Osteoblast (primary cell): ENCODE data around the gene CLIP4. TPM values are rescaled to one million over a fixed set of nuclear protein-coding genes. Genes with fewer than 3 reads are reported as not detected.
A peak's percentile ranks its signal among the peaks of the same experiment; 100 is the strongest.

Experiments used
- DNase-seq: peaks from one replicate; pipeline ENCODE4 v3.0.0; 2011; ENCODE audit warnings: low spot score, mixed read lengths; ENCODE audit not compliant: insufficient read length; ENCODE audit errors: missing footprints
- H2AFZ ChIP-seq: 2 replicates; pipeline ENCODE4 v1.6.0; 2011; ENCODE audit warnings: mild to moderate bottlenecking, low read length
- H3K27ac ChIP-seq: 2 replicates; pipeline ENCODE4 v1.5.1; 2011; ENCODE audit warnings: mild to moderate bottlenecking, low read depth, low read length, moderate library complexity
- H3K27me3 ChIP-seq: 2 replicates; pipeline ENCODE4 v1.6.0; 2012; ENCODE audit warnings: mild to moderate bottlenecking, control low read depth, inconsistent platforms, low read length, moderate library complexity; ENCODE audit not compliant: insufficient read depth
- H3K36me3 ChIP-seq: 2 replicates; pipeline ENCODE4 v1.5.1; 2011; ENCODE audit warnings: mild to moderate bottlenecking, low read length, control low read depth, moderate library complexity; ENCODE audit not compliant: insufficient read depth
- H3K4me1 ChIP-seq: 2 replicates; pipeline ENCODE4 v1.5.1; 2011; ENCODE audit warnings: mild to moderate bottlenecking, low read length, control low read depth, moderate library complexity; ENCODE audit not compliant: insufficient read depth
- H3K4me2 ChIP-seq: 2 replicates; pipeline ENCODE4 v1.6.0; 2011; ENCODE audit warnings: mild to moderate bottlenecking, low read length; ENCODE audit not compliant: insufficient read depth
- H3K4me3 ChIP-seq: fragments of 200-600 bp; sonication (generic); 3 replicates; pipeline ENCODE4 v1.5.1; 2012; ENCODE audit warnings: mild to moderate bottlenecking, low read length, inconsistent platforms; ENCODE audit not compliant: insufficient read depth
- H3K79me2 ChIP-seq: 2 replicates; pipeline ENCODE4 v1.6.0; 2012; ENCODE audit warnings: mild to moderate bottlenecking, low read length, control low read depth, inconsistent platforms; ENCODE audit not compliant: insufficient read depth
- H3K9me3 ChIP-seq: 2 replicates; pipeline ENCODE4 v1.5.1; 2011; ENCODE audit warnings: low read depth, low read length, control low read depth
- H4K20me1 ChIP-seq: 2 replicates; pipeline ENCODE4 v1.6.0; 2012; ENCODE audit warnings: mild to moderate bottlenecking, low read length, control low read depth; ENCODE audit not compliant: insufficient read depth
- total RNA-seq: library from RNA; depleted of rRNA; stranded (reverse); fragments of >200 nt; gene quantifications from 2 replicates; pipeline ENCODE4 v1.2.3, GENCODE V29; 2012
- TF ChIP-seq, protein P1 (sequence below): IDR thresholded peaks from 2 replicates; pipeline ENCODE4 v1.5.1; 2011; ENCODE audit warnings: mild to moderate bottlenecking, low read depth, low read length, moderate library complexity; ENCODE audit errors: extremely low read depth

Gene CLIP4
- total RNA-seq, 1 donor = 124 TPM

DNA sequence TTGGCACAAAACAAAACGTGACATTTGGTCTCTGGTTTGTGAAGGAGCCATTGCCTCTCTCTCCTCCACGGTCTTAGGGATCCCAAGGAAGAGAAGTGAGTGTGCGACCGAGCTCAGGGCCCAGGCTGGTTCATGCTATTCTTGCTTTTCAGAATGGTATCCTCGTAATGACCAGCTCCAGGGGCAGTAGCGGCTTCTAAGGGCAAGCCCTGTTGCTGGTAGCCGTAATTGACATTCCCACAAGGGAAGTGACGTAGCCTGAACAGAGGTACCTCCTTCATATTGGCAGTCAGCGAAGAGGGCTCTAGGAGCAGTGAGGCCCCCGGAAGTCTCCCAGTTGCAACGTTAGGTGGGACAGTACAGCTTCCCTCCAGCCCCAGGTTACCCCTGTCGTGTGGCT, 77.9 kb downstream of the CLIP4 start:
- Histone ChIP-seq H3K4me3 (no peak overlapping the region), H3K27me3 (no peaks in the 10 kb centered on the region), H3K36me3 (no peaks in the 10 kb centered on the region), H3K79me2 (no peaks in the 10 kb centered on the region), H2AFZ (no peak overlapping the region), H3K9me3 (no peaks in the 10 kb centered on the region), H3K4me1 (peaks cover 19% of the 10 kb centered on the region), H3K27ac (no peak overlapping the region), H3K4me2 (no peak overlapping the region), H4K20me1 (no peaks in the 10 kb centered on the region)
- TF ChIP-seq, protein P1, sequence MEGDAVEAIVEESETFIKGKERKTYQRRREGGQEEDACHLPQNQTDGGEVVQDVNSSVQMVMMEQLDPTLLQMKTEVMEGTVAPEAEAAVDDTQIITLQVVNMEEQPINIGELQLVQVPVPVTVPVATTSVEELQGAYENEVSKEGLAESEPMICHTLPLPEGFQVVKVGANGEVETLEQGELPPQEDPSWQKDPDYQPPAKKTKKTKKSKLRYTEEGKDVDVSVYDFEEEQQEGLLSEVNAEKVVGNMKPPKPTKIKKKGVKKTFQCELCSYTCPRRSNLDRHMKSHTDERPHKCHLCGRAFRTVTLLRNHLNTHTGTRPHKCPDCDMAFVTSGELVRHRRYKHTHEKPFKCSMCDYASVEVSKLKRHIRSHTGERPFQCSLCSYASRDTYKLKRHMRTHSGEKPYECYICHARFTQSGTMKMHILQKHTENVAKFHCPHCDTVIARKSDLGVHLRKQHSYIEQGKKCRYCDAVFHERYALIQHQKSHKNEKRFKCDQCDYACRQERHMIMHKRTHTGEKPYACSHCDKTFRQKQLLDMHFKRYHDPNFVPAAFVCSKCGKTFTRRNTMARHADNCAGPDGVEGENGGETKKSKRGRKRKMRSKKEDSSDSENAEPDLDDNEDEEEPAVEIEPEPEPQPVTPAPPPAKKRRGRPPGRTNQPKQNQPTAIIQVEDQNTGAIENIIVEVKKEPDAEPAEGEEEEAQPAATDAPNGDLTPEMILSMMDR = no peak
- DNase-seq = no peak

GRCh38 chr2:29193681-29194080, 78.5 kb downstream of the CLIP4 start:
- no peak overlapping the region for H2AFZ ChIP-seq
- H3K9me3 ChIP-seq = no peaks in the 10 kb centered on the region
- H3K27me3 ChIP-seq = no peaks in the 10 kb centered on the region
- no peaks in the 10 kb centered on the region for H4K20me1 ChIP-seq
- H3K4me2 ChIP-seq = no peak overlapping the region
- no peak overlapping the region for H3K4me3 ChIP-seq
- DNase-seq = no peak
- TF ChIP-seq, protein P1 = no peak
- H3K79me2 ChIP-seq = no peaks in the 10 kb centered on the region
- H3K36me3 ChIP-seq = no peaks in the 10 kb centered on the region
- no peak overlapping the region for H3K27ac ChIP-seq
- peaks cover 18% of the 10 kb centered on the region for H3K4me1 ChIP-seq

- Histone ChIP-seq H3K79me2 (no peaks in the 10 kb centered on the region), H3K27ac (no peak overlapping the region), H3K27me3 (no peaks in the 10 kb centered on the region), H4K20me1 (no peaks in the 10 kb centered on the region), H3K4me2 (no peak overlapping the region), H3K4me3 (no peak overlapping the region), H3K4me1 (peaks cover 18% of the 10 kb centered on the region), H2AFZ (no peak overlapping the region), H3K36me3 (no peaks in the 10 kb centered on the region), H3K9me3 (no peaks in the 10 kb centered on the region)
- no peak for DNase-seq
- TF ChIP-seq, protein P1 = no peak
Observed at GRCh38 chr2:29195796-29196195, 80.6 kb downstream of the CLIP4 start.

DNA sequence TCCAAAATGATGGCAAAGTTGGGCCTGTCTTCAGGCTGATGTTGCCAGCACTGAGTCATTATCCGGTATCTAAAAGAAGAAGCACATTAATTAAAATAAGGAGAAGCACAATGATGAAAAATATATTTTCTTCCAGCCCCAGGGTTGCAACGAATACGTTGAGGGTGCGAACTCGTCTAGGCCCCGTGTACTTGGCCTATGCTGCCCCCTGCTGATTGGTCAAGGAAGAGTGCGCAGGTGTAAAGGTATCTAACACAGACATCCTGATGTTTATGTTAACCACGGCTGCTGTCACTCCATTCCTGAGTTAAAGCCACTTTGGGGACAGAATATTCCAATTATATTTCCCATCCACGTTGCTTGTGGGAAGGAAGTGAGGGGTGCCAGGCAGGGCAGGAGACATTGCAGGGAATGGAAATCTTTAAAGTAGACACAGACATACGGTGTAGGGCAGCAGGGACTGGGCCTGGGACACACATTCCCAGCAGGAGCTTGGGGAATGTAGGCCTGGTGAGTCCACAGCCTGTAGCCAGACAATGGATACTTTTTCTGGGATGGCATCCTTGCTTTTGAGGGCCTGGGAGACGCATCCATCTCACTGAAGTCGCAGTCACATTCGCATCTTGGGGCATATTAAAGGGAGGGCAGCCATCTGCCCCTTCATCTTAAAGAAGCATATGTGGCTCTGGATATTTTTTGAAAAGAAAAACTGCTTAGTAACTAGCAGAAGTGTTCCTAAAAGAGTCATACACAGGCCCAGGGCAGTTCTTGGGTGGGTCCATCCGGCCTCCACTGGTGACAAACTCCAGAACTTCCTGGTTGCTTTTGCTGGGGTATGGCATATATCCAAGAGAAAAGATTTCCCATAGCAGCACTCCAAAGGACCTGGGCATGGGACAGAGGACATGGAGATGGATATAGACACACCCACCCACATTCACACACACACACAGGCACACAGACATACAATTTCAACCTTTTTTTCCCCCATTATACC, 81.9 kb downstream of the CLIP4 start:
- TF ChIP-seq, protein P1 = peak; percentile 79
- no peak for DNase-seq
- no peak overlapping the region for H3K4me2 ChIP-seq

More for the DNA sequence above, 81.9 kb downstream of the CLIP4 start:
- no peak overlapping the region for H3K27ac ChIP-seq
- H2AFZ ChIP-seq = no peak overlapping the region
- no peak overlapping the region for H3K4me3 ChIP-seq
- no peaks in the 10 kb centered on the region for H4K20me1 ChIP-seq
- H3K9me3 ChIP-seq = no peaks in the 10 kb centered on the region
- H3K36me3 ChIP-seq = no peaks in the 10 kb centered on the region
- peaks cover 11% of the 10 kb centered on the region for H3K4me1 ChIP-seq
- H3K27me3 ChIP-seq = no peaks in the 10 kb centered on the region
- no peaks in the 10 kb centered on the region for H3K79me2 ChIP-seq
